Measurements from ENCODE around the gene TTYH1.

The TTYH1 gene

DNA sequence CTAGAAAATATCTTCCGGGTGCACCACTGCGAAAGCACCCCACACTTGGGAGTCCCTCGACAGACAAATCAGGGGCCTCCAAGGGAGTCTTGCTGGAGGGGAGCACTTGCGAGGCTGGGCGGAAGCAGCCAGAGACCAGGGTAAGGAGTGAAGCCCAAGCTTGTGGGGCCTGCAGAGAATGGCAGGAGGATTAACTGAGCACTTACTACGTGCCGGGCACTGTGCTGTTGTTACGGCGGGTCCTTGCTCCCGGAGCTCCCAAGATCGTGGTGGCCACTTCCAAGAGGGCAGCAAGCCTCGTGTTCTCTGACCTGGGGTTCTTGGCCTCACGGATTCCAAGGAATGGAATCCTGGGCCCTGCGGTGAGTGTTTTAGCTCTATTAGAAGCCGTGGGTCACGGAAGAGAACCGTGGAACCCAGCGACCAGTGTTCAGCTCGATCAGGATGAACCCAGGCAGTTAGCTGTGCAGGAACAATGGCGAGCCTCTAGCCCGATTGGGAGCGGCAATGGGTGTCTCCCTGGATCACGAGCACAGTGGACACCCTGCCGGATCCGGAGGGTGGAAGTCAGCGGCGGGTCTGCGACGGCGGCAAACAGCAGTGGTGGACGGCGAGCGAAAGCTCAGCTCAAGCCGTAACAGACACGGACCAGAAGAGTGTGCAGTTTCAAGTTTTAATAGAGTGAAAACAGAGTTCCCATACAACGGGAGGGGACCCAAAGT lies 9.6 kb downstream of the TTYH1 start:
- DNase-seq, result no peak

GRCh38 chr19:54425382-54425723 lies 10.1 kb downstream of the TTYH1 start:
- no peak for DNase-seq

- no peak for DNase-seq
Observed at GRCh38 chr19:54426291-54426931, 11.1 kb downstream of the TTYH1 start.

DNA sequence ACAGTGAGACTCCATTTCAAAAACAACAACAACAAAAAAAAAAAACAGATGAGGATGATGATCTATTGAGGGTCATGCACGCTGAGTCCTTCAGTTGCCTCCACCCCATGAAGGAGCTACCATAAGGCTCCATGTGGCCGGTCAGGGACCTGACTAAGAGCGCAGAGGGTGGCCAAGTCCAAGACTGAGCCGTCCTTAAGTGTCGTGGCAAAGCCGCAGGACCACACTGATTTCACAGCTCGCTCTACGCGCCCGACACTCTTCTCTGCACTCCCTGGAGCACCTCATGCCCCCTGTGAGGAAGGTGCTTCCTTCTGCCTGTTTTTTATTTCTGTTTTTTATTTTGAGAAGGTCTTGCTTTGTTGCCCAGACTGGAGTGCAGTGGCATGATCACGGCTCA lies 12.3 kb downstream of the TTYH1 start:
- DNase-seq, result no peak

DNA sequence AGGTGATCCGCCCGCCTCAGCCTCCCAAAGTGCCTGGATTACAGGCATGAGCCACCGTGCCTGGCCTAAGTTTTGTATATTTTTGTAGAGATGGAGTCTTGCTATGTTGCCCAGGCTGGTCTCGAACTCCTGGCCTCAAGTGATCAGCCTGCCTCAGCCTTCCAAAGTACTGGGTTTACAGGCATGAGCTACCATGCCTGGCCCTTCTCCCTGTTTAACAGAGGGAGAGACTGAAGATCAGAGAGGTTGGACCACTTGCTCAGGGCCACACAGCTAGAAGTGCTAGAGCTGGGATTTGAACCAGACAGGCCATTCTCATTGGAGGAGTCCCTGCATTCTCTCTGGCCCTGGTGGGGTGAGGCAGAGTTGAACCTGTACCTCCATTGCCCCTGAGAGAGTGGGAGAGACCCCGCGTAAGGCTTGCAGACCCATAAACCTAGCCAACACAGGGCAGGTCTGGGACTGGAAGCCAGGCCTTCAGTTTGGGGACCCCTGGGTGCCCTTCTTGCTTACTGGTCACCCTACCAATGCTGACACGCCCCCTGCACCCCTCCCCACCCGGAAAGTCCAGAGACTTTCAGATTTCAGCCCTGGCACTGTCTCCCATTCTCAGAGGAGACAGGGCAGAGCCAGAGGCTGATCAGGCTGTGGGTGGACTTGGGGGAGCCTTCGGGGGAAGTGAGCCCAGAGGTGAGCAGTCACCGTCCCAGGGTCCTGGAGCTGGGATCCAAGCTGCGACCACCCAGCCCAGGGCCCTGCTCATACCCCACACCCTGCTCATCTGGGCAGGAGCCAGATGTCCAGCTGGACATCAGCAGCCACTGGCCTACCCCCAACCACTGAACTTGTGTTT lies 13.3 kb downstream of the TTYH1 start:
- DNase-seq, result no peak

GRCh38 chr19:54429176-54429495 lies 13.9 kb downstream of the TTYH1 start:
- no peak for DNase-seq

GRCh38 chr19:54429545-54430227 lies 14.4 kb downstream of the TTYH1 start:
- DNase-seq, result no peak

DNA sequence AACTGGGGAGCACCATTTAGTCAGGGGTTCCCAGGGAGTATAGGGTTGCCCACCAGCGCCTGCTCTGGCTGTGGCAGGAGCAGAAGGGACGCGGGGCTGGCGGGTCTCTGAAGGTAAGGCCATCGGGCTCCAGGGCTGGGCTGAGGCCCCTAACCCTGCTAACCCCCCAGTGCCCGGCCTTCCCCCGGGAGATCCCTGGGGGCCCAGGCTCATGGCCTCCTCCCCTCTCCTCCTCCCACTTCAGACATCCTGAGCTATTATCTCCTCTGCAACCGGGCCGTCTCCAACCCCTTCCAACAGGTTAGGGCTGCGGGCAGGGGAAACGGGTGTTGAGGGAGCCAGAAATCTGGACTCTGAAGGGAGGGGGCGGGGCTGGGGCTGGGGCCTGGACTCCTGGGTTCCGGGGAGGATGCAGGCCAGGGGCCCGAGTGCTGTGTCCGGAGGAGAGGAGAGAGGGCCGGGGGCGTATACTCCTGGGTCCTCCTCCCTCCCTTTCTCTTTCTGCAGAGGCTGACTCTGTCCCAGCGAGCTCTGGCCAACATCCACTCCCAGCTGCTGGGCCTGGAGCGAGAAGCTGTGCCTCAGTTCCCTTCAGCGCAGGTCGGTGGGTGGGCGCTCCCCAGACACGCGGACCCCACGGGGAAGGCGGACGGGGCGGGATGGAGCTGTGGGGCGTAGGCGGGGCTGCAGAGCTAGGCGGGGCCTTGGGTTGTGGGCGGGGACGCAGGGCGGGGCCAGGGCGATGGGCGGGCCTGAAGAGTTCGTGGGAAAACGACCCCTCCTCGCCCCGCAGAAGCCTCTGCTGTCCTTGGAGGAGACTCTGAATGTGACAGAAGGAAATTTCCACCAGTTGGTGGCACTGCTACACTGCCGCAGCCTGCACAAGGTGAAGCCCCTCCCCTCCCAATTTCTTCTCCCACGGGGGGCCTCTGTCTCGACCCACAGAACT lies 15.3 kb downstream of the TTYH1 start:
- no peak for DNase-seq

GRCh38 chr19:54431255-54431838 lies 16.1 kb downstream of the TTYH1 start:
- DNase-seq, result no peak

DNA sequence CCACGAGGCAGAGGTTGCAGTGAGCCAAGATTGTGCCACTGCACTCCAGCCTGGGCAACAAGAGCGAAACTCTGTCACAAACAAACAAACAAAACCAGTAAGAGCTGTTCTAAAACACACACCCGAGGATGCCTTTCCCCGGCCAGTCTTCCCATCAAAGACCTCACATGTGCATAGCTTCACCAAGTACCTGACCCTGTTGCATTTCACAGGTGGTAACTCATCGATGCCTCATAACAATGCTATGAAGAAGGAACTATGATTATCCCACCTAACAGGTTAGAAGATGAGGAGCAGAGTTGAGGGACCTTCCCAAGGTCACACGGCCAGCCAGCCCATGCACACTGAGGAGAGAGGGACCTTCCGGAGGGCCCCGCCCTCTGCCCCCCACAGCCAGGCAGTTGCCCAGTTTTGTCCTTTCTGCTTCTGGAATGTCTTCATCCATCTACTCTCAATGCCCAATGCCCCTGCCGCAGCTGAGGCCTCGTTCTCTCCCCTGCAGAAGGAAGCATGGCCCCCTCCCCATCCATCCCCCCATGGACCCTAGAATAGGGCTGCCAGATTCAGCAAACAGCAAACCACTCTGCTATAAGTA lies 17.0 kb downstream of the TTYH1 start:
- DNase-seq, result no peak

GRCh38 chr19:54433697-54434096 lies 18.4 kb downstream of the TTYH1 start:
- DNase-seq, result no peak

DNA sequence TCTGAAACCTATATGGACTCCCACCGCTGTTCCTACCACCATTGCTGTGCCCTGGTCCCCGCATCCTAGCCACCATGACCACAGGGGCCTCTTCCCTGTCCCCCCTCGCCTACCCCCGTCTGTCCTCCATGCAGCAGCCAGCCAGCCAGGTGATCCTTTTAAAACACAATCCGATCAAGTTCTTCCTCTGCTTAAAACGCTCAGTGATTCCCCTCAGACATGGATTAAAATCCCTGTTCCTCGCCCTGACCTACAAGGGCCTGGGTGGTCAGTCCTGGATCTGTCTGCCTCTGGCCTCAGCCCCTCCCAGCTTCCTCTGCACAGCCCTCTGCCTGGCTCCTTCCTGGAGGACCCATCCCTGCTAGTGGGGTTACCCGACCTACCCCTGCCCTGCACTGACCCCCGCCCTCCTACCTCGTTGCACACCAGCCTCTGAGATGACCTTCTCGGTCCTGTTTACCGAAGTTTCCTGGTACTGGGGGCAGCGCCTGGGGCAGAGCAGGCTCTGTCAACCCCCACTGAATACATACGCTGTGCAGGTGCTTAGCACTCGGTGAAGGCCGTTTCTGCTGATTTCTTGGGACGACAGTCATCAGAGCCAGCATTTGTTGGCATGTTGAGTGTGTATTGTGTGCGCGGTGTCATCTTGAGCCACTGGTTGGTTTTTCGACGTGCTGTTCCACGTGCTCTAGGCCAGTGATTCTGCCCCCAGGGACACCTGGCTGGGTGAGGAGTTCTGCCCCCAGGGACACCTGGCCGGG lies 19.0 kb downstream of the TTYH1 start:
- DNase-seq, result no peak

DNA sequence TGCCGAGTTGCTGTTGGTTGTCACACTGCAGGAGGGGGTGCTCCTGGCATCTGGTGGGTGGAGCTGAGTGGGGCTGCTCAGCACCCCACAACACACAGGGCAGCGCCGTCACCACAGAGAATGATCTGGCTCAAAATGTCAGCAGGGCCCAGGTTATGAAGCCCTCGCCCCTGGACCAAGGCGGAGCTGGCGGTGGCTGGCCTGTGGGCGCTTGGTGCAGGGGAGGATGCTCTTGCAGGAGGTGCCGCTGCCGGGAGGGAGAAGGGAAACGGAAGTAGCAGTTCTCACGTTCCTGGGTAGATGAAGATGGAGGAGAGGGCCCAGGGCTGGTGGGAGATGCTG lies 19.6 kb downstream of the TTYH1 start:
- DNase-seq, result no peak

GRCh38 chr19:54435551-54436016 lies 20.3 kb downstream of the TTYH1 start:
- DNase-seq, result no peak

DNA sequence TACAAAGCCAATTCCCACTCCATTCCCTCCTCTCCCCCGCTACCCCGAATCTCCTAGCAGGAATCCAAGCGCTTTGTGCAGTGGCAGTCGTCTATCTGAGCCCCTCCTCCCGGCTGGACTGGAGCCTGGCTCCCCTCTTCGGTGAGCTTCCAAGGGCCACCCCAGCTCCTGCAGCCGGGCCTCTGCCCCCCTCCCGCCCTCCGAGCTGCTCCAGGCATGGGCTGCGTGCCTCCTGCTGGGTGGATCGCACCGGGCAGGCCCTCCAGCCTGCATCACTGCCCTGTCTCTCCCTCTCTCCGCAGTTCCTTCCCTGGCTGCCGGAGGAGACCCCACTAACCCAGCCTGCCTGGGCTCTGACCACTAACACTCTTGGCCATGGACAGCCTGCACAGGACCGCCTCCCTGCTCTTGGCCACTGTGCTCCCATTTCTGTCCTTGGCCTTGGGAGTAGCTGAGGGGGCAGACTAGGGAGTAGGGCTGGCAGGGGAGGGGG lies 20.8 kb downstream of the TTYH1 start:
- no peak for DNase-seq

GRCh38 chr19:54436628-54437252 lies 21.5 kb downstream of the TTYH1 start:
- DNase-seq, result no peak

DNA sequence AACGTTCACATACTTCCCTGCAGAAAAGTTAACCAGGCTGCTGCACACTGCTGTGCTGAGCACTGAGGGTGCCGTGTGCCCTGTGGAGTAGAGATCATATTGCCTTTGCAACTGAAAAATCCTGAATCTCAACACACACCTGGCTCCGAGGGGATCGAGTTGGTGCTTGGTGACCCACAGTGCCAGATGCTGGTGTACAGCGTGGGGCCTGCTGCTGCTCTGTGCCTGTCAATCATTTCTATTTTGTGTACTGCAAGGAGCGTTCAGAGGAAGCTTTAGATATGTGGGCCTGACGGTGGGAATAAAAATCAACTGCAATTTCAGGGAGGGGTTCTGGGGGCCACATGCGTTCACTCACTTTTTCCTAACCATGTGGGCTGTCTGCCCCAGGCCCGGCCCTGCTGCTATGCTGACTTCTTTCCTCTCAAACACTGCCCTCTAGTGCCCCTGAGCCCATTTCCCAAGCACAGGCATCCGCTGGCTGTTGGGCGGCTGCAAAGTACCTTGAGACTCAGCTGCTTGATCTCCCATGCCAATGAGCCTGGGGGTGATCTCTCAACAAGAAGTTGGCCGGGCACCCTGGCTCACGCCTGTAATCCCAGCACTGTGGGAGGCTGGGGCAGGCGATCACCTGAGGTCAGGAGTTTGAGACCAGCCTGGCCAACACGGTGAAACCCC lies 24.0 kb downstream of the TTYH1 start:
- no peak for DNase-seq

DNA sequence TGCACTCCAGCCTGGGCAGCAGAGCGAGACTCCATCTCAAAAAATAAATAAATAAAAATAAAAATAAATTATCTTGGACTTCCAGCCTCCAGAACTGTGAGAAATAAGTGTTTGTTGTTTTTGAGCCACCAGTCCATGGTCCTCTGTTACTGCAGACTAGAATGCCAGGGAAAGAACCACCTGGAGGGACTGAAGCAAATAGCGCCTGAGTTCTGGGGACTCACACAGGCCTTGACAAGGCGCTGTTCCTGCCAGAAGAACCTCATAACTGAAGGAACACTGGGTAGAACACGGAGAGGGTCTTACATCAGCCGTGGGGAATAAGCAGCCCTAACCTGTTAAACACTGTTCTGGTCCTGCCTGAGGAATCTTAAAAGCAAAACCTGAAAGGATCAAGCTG lies 25.4 kb downstream of the TTYH1 start:
- no peak for DNase-seq

- no peak for DNase-seq
Observed at GRCh38 chr19:54444737-54445136, 29.5 kb downstream of the TTYH1 start.
